Measurements from ENCODE around the gene LONRF3.

GRCh38 chrX:118976599-118977340, 2.4 kb downstream of the LONRF3 start:
- TF ChIP-seq CTCF (IDR thresholded peaks at IDR 0.05) (no peak), POLR2A (IDR thresholded peaks at IDR 0.05) (no peak)

Measured in right lobe of liver (tissue), 4 donors.